Panc1 (cell line): ENCODE data around the gene CHCHD6. TPM values are rescaled to one million over a fixed set of nuclear protein-coding genes. Genes with fewer than 3 reads are reported as not detected.

ENCODE experiments used
- ATAC-seq: fragments of 200-7000 bp; cut with Tn5 transposase; 2 replicates; pipeline ENCODE4 v1.9.1; 2020; ENCODE audit warnings: mild to moderate bottlenecking, moderate library complexity
- BruUV-seq: library from RNA; stranded (reverse); fragments of 400-500 nt; replicated peaks from 2 replicates; lab custom pipeline; 2021; lab: Mats Ljungman, UMichigan
- CTCF ChIA-PET: fragments of 300-600 bp; sonication (Branson Sonifier 250); formaldehyde crosslinking; loops from one replicate; lab custom pipeline; 2022; ENCODE audit warnings: antibody characterized with exemption; lab: Charles Lee
- POLR2A ChIA-PET: fragments of 300-600 bp; sonication (Branson Sonifier 250); formaldehyde crosslinking; loops from one replicate; lab custom pipeline; 2022; ENCODE audit warnings: antibody characterized with exemption; lab: Charles Lee
- DNase-seq: peaks from one replicate; pipeline ENCODE4 v3.0.0-alpha.2; 2010; ENCODE audit warnings: low read depth, low spot score
- H3K27ac ChIP-seq: 2 replicates; pipeline ENCODE4 v1.5.1; 2011; ENCODE audit warnings: mild to moderate bottlenecking, low read length, inconsistent platforms
- H3K27me3 ChIP-seq: fragments of 200-500 bp; sonication (Bioruptor generic); 2 replicates; pipeline ENCODE4 v1.6.0; 2014; ENCODE audit warnings: low read length, inconsistent platforms; ENCODE audit not compliant: control insufficient read depth, insufficient read depth
- H3K36me3 ChIP-seq: fragments of 200-500 bp; sonication (Bioruptor generic); 2 replicates; pipeline ENCODE4 v1.5.1; 2014; ENCODE audit warnings: inconsistent platforms, mild to moderate bottlenecking, low read length, moderate library complexity; ENCODE audit not compliant: control insufficient read depth, insufficient read depth
- H3K4me1 ChIP-seq: 2 replicates; pipeline ENCODE4 v1.5.1; 2011; ENCODE audit warnings: inconsistent platforms, mild to moderate bottlenecking, low read length, moderate library complexity; ENCODE audit not compliant: control insufficient read depth, insufficient read depth
- H3K4me3 ChIP-seq, 2 experiments: 2 replicates each; pipeline ENCODE4 v1.5.1; 2011 to 2012; ENCODE audit warnings: low read depth in 2 of 2, low read length in 2 of 2, mild to moderate bottlenecking in 2 of 2, inconsistent platforms in 1 of 2, moderate library complexity in 1 of 2
- H3K9me3 ChIP-seq: fragments of 200-500 bp; sonication (Bioruptor generic); 2 replicates; pipeline ENCODE4 v1.5.1; 2014; ENCODE audit warnings: low read depth, mild to moderate bottlenecking, inconsistent platforms, low read length, moderate library complexity; ENCODE audit not compliant: control insufficient read depth, insufficient read depth
- CTCF ChIP-seq: fragments of 450-650 bp; IDR thresholded peaks from 2 replicates; pipeline ENCODE4 v1.5.1; 2017; ENCODE audit warnings: mild to moderate bottlenecking
- POLR2AphosphoS5 ChIP-seq: IDR thresholded peaks from 2 replicates; pipeline ENCODE4 v1.6.1; 2012; ENCODE audit warnings: mild to moderate bottlenecking, low read depth, low read length, moderate library complexity
- REST ChIP-seq, 2 experiments: IDR thresholded peaks; 2 replicates each; pipeline ENCODE4 v1.6.1; 2011 to 2012; ENCODE audit warnings: low read depth in 2 of 2, control low read depth in 1 of 2, low read length in 1 of 2, mild to moderate bottlenecking in 1 of 2, moderate library complexity in 1 of 2; ENCODE audit not compliant: insufficient read depth in 1 of 2
- SIN3A ChIP-seq: IDR thresholded peaks from 2 replicates; pipeline ENCODE4 v1.6.1; 2012; ENCODE audit warnings: low read depth, mild to moderate bottlenecking, low read length, moderate library complexity, borderline replicate concordance; ENCODE audit not compliant: insufficient read depth
- TCF7L2 ChIP-seq: IDR thresholded peaks from 2 replicates; pipeline ENCODE4 v1.6.1; 2011; ENCODE audit warnings: mild to moderate bottlenecking, low read depth, low read length, inconsistent platforms
- in situ Hi-C: cut with HindIII; loops from 2 replicates; pipeline ENCODE4 v1.10.0; 2016; ENCODE audit warnings: low sequenced_read_pairs, low pct_unique_long_range_greater_than_20kb
- intact Hi-C: fragments of 100-400 bp; cut with micrococcal nuclease; formaldehyde crosslinking; loops from one replicate; pipeline ENCODE4 v1.10.0; 2022; ENCODE audit not compliant: unreplicated experiment
- total RNA-seq: library from RNA; stranded (reverse); gene quantifications from one replicate; pipeline ENCODE4 v1.2.1, GENCODE V29; 2021; ENCODE audit not compliant: unreplicated experiment

CHCHD6 gene
- total RNA-seq, 1 experiment from 2014 or later, result 31.5 TPM

- Histone ChIP-seq H3K9me3 (no peaks in the 10 kb centered on the region), H3K4me1 (no peaks in the 10 kb centered on the region), H3K36me3 (no peaks in the 10 kb centered on the region), H3K4me3 (no peak overlapping the region), H3K27ac (no peak overlapping the region), H3K27me3 (no peaks in the 10 kb centered on the region)
- ChIA-PET CTCF (no interaction called here), POLR2A (no interaction called here)
- no peak for ATAC-seq
- TF ChIP-seq REST (IDR thresholded peaks at IDR 0.05; ENCODE audit: insufficient read depth in 1 of 2, low read depth in 2 of 2, low read length in 1 of 2), result no peak
- DNase-seq, result no peak
- intact Hi-C loops, result no loop called here
- no TSS peak for BruUV-seq
- in situ Hi-C loops, result no loop called here
These were observed 249.1 kb downstream of the CHCHD6 start for GRCh38 chr3:126952983-126953660.

- no peaks in the 10 kb centered on the region for H3K27me3 ChIP-seq
- intact Hi-C loops, result no loop called here
These were observed 250.3 kb downstream of the CHCHD6 start for GRCh38 chr3:126954141-126954842.

More at GRCh38 chr3:126954141-126954842, 250.3 kb downstream of the CHCHD6 start:
- ChIA-PET POLR2A (no interaction called here), CTCF (no interaction called here)
- in situ Hi-C loops, result no loop called here
- no peak for DNase-seq
- ATAC-seq, result peak; percentile 72
- BruUV-seq, result no TSS peak
- no peak overlapping the region for H3K4me3 ChIP-seq
- no peaks in the 10 kb centered on the region for H3K9me3 ChIP-seq
- no peak for TF ChIP-seq POLR2AphosphoS5
- TF ChIP-seq TCF7L2, result no peak
- no peak for TF ChIP-seq CTCF
- TF ChIP-seq REST (IDR thresholded peaks at IDR 0.05; ENCODE audit: insufficient read depth in 1 of 2, low read depth in 2 of 2, low read length in 1 of 2), result no peak
- TF ChIP-seq SIN3A, result no peak
- H3K4me1 ChIP-seq, result no peaks in the 10 kb centered on the region; the same call in 1 of the 2 replicates
- no peak overlapping the region for H3K27ac ChIP-seq
- no peaks in the 10 kb centered on the region for H3K36me3 ChIP-seq
